NCI-H748 (cell line): ENCODE data around the gene MAPKAP1.
"Not testable (repeated sequence)": the region's sequence is repeated elsewhere in the genome, so short reads cannot be mapped to it uniquely, and the experiment has no call there.

ENCODE experiments used
- DNase-seq: peaks from one replicate; lab custom pipeline; 2025; ENCODE audit not compliant: unreplicated experiment; lab: John Stamatoyannopoulos, UW

MAPKAP1 gene

DNA sequence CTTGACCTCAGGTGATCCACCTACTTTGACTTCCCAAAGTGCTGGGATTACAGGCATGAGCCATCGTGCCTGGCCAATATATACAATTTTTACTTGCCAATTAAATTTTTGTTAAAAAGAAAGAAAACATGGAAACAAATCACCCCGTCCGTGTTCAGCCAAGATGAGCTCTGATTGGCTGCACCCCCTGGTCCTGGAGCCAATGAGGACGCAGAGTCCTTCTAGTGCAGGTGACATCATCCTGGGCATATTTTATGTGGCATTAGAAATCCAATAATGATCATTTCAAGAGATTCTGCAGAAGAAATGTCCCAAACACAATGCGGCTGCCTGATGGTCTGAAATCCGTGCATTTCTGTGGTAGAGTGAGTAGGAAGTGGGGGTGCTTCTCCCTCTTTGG, 285.8 kb downstream of the MAPKAP1 start:
- DNase-seq = no peak

DNA sequence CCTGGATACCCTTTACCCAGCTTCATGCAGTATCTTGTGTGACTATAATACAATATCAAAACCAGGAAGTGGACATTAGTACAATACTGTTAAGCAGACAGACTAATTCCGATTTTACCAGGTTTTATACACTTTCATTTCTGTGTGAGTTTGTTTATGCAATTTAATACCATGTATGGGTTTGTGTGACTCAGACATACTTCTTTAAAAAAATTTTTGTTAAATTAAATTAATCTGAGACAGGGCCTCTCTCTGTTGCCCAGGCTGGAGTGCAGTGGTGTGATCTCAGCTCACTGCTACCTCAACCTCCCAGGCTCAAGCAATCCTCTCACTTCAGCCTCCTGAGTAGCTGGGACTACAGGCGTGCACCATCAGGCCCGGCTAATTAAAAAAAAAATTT, 288.6 kb downstream of the MAPKAP1 start:
- DNase-seq = no peak

DNA sequence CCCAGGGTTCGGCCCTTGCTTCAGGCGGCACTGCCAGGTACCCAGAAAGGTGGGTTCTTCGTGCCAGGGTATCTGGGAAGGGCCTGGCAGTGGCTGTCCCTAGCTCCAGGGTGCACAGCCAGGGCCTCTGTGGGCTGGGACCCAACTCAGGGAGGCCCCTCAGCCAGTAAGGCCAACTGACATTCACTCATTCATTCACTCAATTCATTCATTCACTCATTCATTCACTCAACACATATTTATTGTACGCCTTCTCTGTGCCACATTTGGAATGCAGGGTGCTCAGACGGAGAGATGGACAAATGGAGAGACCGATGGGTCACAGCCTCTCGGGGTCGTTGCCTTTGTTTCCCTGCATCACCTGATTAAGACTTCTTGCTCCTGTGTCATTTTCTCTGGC, 290.5 kb downstream of the MAPKAP1 start:
- no peak for DNase-seq

DNA sequence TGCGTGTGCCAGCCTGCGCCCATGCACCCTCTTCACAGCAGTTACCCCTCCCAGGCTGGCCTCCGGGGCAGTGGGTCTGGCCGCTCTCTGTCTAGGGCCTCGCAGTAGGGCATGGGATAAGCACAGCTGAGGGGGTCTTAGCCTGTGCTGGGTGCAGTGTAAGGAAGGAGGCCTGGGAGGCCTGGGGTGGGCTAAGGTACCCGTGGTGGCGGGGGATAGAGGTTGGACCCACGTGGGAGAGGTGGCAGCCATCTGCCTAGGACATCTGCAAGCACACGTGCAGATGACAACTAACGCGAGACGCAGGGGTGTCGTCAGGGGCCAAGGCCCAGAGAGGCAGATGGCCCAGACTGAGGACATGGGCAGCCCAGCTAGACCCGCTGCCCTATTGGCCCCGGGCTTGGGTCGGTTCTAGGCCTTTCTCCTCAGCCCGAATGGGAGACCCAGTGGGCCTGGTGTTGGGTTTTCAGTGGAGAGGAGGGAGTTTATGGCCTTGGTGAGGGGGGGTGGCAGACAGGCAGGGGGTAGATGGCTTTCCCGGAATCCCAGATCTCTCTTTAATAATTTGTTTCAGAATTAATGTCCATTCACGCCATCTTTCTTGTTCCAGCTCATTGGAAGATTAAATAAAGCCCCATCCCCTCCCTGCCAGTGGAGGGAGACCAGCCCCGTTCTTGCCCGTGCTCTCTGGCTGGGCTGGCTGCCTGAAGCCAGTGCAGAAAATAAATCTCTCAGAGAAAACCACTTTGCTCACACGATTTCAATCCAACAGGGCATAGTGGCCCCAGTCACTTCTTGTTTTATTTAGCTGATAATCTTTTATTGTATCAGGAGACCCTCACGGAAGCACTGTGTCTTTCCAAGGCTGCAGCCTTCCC, 291.2 kb downstream of the MAPKAP1 start:
- DNase-seq = no peak

DNA sequence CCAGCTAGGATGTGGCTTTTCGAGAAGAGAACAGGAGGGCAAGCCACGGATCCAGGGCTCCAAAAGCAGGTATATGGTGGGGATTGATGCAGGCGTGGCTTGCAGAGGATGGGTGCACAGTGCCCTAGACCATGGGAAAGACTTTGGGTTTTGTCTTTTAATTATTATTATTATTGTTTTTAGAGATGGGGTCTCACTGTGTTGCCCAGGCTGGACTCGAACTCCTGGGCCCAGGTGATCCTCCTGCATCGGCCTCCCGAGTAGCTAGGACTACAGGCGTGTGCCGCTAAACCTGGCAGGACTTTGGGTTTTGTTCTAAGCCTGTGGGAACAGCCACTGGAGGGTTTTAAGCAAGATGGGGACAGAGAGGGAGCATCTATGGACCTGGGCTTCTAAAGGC, 293.4 kb downstream of the MAPKAP1 start:
- no peak for DNase-seq

DNA sequence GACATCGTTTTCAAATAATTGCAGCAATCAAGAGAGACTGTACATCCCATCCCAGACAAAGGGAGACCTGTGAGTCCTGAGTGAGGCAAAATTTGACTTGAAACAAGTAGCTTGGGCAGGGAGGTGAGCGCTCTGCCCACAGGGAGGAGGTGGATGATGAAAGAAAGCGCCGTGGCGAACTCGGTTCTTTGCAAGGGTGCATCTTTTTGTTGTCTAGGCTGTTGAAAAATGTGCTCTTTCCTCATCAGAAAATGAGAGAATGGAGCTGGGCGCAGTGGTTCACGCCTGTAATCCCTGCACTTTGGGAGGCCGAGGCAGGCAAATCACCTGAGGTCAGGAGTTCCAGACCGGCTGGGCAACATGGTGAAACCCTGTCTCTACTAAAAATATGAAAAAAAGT, 294.8 kb downstream of the MAPKAP1 start:
- no peak for DNase-seq

DNA sequence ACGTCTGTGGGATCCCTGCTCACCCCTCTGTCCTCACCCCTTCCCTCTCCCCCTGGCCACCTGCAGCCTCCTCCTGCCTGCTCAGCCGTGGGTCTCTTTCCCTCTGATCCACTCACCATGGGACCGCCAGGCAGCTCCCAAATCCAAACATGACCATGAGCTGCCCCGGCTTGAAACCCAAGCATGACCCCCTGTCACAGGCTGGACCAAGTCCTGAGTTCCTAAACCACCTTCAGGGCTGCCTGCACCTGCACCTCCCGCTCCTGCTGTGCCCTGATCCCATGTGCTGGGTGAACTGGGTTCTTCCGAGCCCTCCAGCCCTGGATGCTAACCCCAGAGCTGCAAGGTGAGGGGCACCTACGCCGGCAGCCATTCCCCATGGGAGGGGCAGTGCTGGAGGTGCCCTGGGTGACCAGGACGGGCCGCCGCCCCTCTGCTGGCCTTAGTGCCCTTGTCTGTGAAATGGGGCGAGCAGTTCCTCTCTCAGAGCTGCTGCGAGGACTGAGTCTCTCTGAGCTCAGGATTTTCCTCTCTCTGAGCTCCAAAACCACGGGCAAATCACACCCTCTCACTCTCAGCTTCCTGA, 295.7 kb downstream of the MAPKAP1 start:
- DNase-seq = no peak

DNA sequence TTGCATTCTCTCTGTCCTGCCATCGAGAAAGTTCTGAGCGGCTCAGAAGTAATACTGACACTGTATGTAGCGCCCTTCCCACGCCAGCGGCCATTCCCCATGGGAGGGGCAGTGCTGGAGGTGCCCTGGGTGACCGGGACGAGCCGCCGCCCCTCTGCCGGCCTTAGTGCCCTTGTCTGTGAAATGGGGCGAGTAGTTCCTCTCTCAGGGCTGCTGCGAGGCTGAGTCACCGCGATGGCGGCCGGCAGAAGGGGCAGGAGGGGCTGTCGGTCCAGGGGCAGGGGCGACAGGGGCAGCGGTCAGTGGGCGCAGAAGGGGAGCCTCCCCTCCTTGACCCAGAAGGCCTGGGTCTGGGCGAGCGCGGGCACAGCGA, 296.5 kb downstream of the MAPKAP1 start:
- no peak for DNase-seq

DNA sequence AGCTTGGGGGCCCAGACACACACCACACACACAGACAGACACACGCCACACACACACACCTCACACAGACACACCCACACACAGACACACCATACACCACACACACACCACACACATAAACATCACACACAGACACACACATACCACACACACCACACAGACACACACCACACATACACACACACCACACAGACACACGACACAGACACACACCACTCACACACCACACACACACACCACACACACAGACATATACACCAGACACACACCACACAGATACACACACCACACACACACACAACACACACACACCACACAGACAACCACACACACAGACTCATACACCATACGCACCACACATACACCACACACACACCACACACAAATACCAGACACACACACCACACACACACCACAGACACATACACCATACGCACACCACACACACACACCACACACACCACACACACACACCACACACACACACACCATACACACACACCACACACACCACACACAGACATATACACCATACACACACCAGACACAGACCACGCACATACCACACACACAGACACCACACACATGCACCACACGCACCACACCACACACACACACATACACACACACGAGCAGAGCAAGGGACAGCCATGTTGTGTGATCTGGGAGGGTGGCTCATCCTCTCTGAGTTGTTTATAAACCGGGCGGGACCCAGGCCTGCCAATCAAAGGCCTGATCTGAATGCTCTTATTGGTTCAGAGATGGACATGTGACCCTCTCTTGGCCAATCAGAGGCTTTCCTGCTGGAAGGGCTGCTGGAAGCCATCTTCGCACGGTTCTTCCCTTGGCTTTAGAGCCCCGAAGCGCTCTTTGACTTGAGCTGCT, 297.1 kb downstream of the MAPKAP1 start:
- DNase-seq = peak; percentile 54

DNA sequence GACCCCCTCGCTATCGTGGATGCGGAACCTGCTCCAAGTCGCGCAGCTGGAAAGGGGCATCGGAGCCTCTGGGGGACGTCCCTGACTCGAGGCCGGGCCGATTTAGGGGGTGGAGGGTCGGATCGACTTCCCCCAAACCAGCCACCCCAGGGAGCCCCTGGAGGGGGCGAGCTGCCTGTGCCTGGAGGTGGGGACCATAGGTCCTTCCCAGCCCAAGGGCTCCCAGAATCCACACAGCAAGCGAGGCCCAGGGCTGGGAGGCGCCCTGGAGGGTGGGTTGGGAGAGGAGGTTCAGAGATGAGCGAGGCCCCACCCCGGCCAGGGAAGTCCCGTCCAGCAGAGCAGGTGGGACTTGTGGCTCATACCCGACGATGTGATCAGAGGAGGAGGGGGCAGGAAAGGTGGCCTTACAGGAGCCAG, 297.8 kb downstream of the MAPKAP1 start:
- peak; percentile 19 for DNase-seq

DNA sequence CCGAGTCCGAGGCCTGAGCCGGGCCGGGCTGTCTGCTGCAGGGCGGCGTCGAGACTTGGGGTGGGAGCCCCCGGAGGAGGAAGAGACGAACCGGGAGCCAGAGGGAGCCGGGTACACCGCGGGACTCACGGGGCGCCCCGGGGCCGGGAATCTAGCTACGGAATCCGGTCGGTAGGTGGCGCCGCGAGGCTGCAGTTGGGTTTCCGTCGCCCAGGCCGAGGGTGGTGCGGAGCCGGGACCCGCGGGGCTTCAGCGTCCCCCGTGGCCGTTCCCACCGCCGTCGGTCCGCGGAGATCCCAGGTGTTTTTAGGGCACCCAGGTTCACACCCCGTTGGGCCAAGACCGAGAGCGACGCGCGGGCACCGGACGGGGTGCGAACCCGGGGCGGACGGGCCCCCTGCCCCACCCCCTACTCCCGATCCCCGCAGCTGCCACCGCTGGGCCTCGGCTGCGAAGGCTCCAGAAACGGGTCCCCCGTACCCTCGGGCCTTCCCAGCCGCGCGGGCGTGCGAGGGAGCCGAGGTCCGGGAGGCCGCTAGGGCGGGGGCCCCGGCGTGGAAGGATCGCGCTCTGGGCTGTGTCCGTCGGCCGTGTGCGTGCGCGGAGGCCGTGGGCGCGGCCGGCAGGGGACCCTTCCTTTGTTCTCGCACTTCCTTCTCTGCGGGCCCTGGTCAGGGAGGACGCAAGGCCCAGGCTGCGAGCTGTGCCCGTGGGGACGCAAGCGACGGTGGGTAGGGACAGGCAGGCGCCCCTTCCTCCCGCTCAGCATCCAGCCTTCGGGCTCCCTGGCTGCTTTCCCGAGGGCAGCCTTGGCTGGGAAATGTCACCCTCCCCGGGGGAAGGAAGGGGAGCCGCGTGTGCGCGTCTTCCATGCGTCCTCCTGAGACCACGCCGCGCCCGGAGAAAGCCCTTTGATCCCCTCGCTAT, 298.8 kb downstream of the MAPKAP1 start:
- DNase-seq = peak; percentile 78

DNA sequence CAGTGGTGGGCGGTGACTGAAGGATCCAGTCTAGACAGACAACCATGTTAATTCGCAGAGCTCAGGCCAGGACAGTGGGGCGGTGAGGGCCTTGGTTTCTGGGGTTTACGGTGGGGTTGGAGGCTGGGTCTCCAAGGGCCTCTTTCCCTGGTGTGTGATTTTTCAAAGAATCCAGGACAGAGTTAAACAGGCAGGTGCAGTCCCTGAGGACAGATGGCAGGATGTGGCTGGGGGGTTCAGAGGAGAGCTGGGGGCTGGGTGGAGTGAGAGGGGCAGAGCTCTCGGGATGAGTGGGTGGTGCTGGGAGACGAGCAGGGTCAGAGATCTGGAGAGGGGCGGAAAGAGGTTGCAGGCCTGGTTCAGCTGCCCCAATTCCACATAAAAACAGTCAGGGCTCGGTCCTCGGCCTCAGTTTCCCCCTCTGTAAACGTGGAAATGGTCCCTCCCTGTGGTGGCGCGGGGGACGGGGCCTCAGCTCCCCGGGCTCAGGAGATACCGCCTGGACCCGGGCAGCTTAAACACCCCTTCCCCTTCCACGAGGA, 299.5 kb downstream of the MAPKAP1 start:
- no peak for DNase-seq

DNA sequence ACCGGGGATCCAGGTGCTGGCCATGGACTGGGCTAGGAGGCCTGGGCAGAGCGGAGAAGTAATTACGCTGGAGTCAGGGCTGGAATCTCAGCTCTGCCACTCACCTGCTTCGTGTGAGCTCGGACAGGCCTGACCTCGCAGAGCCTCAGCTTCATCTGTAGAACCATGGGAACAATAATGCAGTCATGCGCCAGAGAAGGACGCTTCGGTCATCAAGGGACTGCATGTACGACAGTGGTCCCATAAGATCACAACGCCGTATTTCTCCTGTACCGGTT, 300.3 kb downstream of the MAPKAP1 start:
- no peak for DNase-seq

DNA sequence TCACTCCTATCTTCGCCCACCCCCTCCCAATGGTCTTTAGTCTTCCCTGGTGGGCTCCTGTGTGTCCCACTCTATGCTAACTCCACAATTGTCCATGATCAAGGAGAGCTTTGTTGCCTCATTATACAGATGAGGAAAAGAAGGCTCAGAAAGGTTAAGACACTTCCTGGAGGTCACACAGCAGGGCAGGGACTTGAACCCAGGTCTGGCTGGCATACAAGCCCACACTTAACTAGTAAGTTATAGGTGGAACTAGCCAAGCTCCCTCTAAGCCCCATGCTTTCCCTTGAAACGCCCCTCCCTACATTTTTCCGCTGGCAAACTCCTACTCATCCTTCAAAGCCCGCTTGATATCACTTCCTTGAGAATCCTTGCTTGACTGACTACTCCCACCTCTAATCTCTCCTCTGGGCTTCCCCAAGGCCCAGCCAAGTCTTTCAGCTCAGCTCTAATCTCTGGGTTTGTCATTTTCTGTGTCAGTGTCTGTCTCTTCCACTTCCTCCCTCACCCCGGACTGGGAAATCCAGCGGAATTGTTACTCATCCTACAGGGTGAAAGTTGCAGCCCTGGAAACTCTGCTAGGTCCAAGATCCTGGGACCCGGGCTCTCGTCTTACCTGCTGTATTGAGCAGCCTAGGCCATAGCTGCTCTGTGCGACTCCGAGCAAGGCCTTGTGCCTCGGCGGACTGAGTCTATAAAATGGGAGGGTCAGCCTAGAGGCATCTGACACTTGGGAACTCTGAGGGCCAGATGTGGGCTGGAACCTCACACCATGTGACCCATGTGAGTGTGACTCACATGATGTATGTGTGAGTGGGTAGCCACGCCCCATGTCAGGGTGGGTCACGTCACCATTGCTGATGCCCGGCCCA, 300.8 kb downstream of the MAPKAP1 start:
- DNase-seq = no peak

DNA sequence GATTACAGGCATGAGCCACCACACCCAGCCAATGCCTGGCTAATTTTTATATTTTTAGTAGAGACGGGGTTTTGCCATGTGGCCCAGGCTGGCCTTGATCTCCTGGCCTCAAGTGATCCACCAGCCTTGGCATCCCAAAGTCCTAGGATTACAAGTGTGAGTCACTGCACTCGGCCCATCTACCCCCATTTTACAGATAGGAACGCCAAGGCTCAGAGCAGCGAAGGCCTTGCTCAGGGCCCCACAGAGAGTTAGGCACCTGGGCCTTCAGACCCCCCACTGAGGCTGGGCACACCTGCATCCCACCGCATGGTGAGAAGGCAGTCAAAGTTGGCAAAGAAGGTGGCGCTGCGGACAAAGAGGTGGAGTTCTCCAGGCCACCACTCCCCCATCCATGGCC, 302.3 kb downstream of the MAPKAP1 start:
- no peak for DNase-seq

DNA sequence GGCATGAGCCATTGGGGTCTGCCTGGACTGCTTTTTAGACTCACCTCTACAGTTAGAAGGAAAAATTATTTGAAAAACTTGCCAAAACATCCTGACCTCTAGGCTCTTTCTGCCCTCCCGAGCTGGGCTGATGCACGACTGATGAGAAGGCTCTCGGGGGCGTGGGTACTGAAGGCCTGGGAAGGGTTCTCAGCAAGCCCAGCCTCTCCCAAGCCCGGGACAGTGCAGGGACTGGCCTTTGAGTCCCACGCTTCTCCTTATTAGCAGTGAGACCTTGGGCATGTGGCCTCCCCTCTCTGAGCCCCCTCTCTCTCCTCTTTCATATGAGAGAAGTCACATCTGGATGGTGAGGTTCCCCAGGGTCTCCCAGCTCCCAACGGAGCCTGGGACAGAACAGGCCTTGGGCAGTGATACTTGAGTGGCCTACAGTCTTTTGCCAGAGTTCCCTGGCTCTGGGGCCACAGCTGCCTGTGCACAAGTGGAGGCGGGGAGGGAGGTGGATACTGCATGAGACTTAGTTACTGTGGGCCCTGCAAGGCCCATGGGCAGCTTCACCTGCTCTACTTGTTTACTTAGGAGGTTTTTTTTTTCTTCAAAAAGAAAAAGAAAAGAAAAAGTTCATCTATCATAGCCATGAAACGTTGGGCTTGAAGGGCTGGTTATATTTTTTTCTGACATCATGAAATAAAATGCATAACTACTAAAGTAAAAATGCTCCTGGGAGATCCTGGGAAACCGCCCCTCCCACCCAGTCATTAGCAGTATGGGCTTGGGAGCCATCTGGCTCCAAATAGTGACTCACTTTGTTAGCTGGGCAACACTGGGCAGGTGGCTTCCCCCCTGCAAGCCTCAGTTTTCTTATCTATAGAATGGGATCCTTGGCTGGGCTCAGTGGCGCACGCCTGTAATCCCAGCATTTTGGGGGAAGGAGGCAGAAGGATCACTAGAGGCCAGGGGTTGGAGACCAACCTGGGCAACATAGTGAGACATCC, 306.0 kb downstream of the MAPKAP1 start:
- no peak for DNase-seq

DNA sequence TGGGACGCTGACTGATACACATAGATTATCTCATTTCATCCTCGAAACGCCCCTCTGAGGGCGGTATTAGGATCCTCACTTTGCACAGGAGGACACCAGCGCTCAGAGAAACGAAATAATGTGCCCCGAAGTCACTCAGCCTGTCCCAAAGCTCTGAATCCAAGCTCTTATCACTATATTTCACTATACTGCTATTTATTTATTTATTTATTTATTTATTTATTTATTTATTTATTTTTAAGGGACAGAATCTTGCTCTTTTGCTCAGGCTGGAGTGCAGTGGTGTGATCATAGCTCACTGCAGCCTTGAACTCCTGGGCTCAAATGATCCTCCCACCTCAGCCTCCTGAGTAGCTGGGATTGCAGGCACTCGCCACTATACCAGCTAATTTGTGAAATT, 306.8 kb downstream of the MAPKAP1 start:
- not testable (repeated sequence) for DNase-seq

DNA sequence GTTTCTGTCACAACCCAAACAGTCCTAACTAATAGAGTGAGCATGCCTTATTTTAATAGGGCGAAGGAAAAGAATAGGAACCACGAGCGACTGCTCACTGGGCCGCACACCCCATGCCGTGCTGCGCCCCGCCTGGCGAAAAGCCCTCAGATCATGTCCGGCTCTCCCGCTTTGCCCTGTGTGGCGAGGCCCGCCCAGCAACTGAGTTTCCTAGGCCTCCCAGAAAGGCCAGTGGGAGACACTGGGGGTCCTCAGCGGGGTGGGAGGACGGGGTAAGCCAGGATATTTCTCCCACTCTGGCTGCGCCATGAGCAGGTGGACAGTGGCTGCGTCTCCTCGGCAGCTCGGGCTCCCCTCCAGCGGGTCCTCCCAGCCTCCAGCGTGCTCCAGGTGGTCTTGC, 307.3 kb downstream of the MAPKAP1 start:
- DNase-seq = no peak

DNA sequence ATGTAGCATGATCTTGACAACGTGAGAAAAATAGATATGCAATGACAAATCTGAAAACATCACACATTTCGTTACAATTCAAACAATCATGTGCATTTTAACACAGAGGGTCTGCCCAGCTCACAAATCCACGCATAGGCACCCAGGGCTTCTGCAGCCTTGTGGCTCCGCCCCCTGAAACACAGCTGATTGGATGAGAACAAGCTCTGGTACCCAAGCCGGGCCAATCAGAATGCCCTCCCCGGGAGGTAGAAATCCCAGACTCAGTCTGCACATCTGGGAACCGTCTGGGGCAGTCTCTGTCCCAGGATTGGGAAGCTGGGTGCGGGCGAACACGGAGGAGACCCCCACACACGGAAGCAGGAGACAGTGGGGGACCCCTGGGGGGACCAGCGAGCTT, 307.8 kb downstream of the MAPKAP1 start:
- DNase-seq = no peak
